ENCODE results near the gene SELENOI.
"Not testable (repeated sequence)": the region's sequence is repeated elsewhere in the genome, so short reads cannot be mapped to it uniquely, and the experiment has no call there.

The SELENOI gene

DNA sequence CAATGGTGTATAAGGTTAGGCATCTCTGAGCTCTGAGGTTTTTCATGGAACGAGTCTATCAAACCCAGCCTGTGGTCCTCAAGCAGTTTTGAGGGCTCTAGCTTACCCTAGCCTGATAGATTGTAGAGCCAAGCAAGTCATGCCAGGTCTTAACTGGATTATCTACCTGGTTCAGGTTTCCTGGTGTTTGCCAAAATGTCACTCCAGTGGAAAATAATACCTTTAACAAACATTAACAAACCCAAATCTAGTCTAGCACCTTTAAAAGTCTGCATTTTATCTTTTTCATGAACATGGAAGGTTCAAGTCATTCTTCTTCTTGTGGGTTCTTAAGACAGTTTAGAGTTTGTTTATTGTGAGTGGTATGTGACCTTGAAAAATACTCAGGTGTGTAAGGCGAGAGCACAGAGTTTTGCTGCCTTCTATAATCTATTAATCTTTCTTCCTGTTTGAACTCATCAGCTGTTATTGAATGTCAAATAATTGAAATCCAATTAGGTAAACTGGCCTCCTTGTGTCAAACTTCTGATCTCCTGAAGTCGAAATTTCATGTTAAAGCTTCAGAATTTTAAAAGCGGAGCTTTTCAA lies 14.0 kb downstream of the SELENOI start:
- DNase-seq = no peak

DNA sequence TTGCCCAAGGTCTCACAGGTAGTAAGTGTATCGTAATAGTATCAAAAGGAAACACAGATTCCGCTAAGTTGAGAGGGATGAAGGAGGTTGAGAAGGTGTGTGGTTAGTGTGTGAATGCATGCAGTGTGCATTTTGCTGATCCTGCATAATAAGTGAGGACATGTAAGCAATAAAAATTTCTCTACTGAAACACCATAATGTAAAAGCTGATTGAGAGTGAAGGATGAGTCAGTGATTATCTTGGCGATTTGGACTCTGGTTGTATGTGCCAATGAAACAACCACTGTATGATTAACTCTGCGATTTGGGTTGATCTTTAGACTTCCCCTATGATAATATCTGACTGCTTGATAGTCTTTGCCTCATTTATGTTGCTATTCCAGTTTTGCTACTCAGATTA lies 17.4 kb downstream of the SELENOI start:
- DNase-seq = no peak

DNA sequence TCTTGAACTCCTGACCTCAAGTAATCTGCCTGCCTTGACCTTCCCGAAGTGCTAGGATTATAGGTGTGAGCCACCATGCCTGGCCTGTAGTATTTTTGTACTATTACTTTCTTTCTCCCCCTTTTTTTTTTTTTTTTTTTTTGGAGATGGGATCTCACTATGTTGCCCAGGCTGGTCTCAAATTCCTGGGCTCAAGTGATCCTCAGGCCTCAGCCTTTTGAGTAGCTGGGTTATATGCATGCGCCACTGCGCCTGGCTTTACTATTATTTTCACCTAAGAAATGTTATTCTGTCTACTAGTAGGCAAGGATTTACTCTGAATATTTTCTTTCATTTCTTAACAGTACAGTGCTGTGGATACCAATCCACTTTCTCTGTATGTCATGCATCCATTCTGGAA lies 18.0 kb downstream of the SELENOI start:
- no peak for DNase-seq

DNA sequence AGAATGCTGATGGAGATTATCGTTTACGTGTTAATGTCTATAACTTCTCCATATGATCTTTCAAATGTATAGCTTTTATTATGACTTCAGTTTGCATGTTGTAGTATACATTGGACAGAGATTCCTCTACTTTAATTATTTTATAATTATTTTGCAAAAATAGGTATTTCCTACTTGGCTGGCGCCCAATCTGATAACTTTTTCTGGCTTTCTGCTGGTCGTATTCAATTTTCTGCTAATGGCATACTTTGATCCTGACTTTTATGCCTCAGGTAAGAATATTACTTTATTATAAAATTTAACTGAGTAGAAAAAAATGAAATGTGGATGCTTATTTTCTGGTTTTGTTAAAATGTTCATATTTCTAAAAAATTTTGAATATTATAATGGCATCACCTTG lies 18.7 kb downstream of the SELENOI start:
- DNase-seq = no peak

DNA sequence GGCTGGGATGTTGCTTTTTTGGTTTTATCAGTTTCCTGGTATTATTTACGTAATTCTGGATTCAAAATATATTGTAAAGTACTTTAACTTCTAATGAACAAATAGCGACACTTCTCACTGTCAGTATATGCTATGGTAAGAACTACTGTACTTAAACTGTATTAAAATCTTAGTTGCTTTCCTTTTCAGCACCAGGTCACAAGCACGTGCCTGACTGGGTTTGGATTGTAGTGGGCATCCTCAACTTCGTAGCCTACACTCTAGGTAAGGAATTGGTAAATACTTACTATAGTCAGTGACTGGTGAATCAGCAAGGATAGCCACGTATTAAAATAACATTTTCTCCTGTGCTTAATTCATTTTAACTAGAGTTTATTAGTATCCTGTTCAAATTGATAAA lies 21.0 kb downstream of the SELENOI start:
- DNase-seq = no peak

DNA sequence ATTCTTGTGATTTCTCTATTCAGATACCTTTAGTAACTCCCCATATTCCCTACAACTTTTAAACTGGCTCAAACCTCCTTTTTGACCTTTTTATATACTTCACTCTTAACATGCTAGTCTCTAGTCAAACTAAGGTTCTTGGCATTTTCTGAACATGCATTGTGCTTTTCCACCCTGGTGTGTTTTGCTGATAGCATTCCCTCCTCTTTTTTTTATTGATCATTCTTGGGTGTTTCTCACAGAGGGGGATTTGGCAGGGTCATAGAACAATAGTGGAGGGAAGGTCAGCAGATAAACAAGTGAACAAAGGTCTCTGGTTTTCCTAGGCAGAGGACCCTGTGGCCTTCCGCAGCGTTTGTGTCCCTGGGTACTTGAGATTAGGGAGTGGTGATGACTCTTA lies 23.7 kb downstream of the SELENOI start:
- not testable (repeated sequence) for DNase-seq

DNA sequence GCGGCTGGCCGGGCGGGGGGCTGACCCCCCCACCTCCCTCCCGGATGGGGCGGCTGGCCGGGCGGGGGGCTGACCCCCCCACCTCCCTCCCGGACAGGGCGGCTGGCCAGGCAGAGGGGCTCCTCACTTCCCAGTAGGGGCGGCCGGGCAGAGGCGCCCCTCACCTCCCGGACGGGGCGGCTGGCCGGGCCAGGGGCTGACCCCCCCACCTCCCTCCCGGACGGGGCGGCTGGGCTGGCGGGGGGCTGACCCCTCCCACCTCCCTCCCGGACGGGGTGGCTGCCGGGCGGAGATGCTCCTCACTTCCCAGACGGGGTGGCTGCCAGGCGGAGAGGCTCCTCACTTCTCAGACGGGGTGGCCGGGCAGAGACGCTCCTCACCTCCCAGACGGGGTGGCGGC lies 25.0 kb downstream of the SELENOI start:
- not testable (repeated sequence) for DNase-seq

DNA sequence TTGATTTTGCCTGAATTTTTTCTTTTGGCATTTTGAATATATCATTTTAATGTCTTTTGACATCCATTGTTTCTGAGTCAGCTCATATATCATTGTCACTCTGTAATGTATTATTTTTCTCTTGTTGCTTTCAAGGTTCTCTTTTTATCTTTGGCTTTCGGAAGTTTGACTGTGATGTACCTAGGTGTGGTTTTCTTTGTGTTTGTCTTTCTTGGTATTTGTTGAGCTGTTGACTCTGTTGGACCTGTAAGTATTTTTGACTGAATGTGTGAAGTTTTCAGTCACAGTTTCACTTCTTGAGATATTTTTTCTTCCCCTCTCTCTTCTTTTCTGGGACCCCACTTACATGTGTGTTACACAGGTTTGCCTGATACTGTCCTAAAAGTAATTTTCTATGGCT lies 30.9 kb downstream of the SELENOI start:
- no peak for DNase-seq

DNA sequence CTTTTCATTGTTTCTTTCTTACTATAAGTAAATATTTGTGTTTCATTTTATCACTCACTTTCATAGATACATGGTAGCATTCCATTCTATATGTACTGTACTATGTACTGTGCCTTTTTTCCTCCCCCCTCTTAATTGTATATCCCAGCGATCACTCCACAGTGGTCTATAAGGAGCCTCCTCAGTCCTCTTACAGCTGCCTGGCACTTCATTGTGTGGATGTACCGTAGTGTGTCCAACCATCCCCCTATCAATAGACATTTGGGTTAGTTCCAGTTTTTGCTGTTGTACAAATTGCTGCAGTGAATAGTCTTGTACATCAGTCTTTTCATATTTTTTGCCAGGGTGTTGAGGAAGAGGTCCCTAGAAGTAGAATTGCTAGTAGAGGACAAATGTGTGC lies 34.3 kb downstream of the SELENOI start:
- DNase-seq = no peak

DNA sequence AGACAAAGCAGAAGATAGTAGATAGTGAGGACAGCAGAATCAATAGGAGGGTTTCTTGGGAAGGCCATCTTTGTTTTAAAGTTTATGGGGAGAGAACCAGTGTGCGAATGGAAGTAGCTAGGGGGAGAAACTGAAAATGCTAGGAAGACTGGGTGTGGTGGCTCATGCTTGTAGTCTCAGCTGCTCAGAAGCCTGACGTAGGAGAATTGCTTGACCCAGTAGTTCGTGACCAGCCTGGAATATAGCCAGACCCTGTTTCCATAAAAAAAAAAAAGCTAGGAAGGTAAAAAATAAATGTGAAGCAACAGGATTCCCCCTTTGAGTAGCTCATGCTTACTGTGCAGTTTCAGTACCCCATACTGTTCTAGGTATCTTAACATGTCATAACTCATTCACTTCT lies 36.6 kb downstream of the SELENOI start:
- DNase-seq = no peak

DNA sequence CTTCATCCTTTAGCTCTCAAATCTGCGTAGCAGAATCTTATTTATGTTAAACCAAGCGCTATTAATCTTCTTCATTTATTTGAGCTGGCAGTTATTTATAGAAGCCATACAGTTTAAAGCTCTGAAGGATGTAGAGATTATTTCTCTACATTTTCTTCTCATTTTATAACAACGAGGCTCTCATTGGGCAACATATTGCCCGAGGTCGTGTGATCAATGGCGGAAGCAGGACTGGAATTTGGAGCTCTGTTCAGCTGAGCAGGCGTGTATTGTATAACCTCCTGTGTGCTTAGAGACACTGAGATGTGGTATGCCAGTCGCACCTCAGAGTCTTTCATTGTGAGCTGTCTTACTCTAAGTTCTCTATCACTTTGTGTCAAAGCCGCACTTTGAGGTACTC lies 38.2 kb downstream of the SELENOI start:
- DNase-seq = no peak

DNA sequence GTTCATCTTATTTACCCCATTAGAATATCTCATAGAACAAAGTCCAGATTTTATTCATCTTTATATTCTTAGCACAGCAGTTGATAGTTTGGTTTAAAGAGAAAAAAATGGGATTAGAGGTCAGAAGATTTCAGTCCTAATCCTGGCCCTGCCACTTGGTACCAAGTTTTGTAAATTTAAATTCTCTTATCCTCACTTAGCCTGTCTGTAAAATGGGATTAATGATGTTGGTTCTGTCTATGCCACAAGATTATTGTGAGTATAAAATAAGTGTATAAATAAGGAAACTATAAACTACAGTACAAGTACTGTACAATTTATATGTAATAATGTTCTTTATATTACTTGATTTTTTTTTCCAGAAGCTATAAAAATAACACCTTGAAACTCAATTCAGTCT lies 38.7 kb downstream of the SELENOI start:
- no peak for DNase-seq

DNA sequence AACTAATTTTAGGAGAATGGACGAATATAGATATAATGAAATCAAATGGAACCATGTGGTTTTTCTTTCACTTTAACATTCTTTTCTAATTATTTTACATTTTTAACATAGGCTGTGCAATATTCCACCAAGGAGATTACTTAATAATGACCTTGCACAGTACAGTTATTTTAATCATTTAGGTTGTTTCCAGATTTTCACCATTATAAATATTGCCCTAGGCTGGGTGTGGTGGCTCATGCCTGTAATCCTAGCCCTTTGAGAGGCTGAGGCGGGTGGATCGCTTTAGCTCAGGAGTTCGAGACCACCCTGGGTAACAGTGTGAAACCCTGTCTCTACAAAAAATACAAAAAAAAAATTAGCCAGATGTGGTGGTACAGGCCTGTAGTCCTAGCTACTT lies 41.2 kb downstream of the SELENOI start:
- DNase-seq = no peak

DNA sequence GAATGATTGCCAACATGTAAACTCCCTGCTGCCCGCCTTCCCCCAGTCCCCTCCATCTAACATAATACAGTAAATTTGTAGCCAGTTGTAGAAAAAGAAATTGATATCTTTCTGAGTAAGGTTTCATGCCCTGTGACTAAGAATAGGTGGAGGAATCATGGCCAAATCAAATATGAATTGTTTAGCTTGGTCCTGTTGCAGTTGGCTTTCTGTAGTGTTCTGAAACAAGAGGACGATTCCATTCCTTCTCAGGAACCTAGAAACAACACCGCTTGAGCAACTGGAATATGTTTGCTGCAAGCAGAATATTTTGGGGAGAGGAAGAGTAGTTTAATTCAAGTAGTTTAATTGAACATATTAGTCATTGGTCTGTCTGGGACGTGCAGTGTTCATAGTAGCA lies 48.8 kb downstream of the SELENOI start:
- DNase-seq = no peak

DNA sequence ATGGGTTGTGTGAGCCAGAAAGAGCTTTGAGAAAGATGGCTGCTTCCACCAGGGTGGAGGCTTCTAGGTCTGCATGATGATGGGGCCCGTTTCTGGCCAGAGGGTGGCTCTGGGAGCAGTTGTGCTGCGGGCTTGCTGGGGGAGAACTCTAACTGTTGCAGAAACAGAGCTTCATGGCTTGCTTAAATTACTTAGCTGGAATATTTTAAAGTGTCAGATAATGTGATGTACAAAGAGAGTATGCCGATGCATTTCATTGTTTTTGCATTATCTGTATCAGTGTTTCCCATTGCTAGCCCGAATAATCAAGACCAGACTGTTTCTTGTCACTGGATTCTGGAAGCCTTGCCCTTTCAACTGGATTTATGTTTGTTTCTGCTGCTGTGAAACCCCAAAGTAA lies 49.5 kb downstream of the SELENOI start:
- no peak for DNase-seq

DNA sequence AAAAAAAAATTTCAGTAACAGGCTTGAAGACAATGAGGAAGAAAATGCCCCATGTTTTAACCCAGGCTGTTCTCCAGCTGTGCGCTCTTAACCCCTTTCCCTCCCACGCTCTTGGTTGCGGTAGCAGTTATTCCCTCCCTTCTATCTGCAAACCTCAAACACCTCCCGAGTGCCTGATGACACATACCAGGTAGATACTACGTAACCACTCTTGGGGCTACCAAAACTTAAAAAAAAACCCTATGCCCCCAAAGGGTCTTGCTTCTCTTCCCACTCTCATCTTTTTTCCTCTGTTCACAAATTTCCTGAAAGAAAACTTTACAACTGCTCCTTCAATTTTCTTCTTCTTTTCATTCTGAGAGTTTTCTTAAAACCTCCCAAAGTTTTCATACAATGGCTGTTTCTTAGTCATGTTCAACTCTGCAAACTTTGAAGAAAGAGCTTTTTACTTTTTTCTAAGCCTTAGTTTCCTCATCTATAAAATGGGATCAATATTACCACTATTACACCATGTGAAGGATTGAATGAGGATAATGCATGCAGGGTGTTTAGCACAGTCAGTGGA lies 50.9 kb downstream of the SELENOI start:
- no peak for DNase-seq

DNA sequence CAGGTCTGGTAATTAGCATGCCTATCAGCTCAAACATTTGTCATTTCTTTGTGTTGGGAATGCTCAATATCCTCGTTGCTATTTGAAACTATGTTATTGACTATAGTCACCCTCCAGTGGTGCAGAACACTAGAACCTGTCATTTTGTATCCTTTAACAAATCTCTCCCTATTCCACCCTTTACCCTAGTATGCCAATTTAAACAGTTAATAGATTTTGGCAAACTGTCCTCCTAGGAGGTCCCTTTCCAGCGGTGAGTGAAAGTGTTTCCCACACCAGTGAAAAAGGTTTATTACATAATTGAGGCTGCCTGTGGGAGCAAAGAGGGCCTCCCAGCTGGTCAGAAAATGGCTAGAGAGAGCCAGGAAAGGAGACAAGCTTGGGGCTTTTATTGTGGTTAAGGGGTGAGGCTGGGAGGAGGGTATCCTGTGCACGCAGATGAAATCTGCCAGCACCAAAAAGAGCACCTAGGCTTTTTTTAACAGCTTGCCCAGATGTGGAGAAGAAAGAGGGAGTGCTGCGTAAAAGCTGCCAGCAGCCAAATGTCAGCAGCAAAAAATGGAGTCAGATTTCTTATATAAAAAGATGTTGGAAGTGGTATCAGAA lies 53.9 kb downstream of the SELENOI start:
- no peak for DNase-seq

DNA sequence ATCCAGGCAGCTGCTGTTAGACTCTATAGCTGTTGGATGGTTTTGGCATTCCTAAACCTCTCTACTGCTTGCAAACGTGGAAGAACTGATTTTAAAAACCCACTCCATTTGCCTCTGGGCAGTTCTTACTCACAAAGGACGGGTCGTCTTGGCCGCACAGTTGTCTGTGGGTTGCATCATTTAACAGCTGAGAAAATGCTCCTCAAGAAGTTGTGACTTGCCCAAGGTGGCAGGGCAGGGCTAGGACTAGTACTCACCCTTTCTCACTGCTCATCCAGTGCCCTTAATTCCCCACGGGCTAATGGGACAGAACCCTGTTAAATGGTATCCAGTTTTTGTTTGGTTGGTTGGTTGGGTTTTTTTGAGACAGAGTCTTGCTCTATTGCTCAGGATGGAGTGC lies 54.8 kb downstream of the SELENOI start:
- DNase-seq = no peak

DNA sequence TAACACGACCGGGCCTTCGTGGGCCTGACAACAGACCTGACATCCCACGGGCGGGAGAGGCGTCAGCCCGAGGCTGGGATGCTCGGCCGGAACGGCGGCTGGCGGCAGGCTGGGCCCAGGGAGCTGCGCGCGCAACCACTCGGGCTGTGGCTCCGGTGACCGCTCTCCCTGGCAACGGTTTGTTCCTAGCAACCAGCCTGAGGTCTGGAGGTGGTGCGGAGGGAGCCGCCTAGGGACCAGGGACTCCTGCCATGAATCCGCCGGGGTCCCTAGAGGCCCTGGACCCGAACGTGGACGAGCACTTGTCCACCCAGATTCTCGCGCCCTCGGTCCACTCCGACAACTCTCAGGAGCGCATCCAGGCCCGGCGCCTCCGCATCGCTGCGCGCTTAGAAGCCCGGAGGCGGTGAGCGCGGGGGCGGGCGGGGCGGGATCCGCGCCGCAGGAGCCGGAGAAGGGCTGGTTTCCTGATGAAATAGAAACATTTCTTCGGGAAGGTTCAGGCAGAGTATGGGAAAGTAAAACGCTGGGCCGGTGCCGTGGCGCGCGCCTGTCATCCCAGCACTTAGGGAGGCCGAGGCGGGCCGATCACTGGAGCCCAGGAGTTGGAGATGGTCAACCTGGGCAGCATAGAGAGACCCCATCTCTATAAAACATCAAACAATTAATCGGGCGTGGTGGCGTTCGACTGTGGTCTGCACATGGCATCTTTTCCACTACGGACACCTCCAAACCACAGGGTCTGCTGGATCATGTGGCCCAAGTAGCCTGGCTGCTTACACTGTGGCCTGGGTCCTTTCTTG lies 56.0 kb downstream of the SELENOI start, which contains the start of gene DRC1:
Gene DRC1 (plus strand): TSS at position 182 of the 803 bp plus-strand sequence. CDS start 70 bp downstream, at position 252.
- no peak for DNase-seq

DNA sequence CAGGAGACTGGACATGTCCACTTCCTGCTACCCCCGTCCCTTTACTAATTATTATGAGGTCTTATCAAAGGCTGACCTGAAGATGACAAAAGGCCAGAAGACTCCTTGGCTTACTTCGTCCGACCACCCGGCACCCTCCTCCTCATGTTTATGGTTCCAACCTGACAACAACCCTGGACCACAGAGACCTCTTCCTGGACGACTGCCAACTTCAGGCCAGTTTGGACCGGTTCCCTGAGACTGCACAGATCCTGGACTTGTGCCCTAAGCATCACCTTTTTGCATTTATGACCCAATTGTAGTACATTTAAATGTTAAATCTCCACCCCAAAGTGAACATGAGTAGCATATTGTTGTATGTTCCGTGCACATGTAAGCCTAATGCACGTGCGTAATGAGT lies 61.6 kb downstream of the SELENOI start:
- no peak for DNase-seq

DNA sequence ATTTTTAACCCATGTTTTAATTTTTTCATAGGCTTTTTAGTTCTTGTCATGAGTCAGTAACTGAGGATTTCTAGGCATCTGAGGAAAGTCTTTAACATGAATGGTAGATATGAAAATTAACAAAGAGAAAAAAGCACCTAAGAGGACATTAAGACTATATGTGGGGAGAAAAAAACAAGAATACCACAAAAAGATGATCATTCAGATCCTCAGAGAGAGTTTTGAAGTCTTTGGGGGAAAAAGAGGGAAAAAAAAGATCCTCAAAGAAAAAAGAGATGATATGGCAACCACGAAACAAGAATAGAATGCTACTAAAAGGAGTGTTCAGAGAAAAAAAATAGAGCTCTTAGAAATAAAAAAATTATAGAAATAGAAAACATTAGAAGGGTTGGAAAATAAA lies 63.8 kb downstream of the SELENOI start:
- DNase-seq = no peak

DNA sequence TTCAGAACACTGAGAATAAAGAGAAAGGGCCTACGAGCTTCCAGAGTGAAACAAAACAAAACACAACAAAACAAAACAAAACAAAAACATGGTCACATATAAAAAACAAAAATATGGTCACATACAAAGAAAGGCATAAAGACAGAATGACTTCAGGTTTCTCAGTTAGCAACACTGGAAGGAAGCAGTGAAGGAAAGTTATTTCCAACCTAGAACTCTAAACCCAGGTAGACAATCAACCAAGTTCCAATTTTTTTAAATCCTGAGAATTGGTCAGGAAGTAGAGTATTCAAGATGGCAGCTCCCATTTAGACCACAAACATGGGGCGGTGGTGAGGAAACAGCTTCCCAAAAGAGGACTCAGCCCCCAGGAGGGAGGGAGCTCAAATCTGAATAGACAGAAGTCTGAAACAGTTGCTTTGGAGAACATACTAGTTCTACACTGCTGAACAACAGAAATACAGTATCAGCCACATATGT lies 64.9 kb downstream of the SELENOI start:
- DNase-seq = no peak

DNA sequence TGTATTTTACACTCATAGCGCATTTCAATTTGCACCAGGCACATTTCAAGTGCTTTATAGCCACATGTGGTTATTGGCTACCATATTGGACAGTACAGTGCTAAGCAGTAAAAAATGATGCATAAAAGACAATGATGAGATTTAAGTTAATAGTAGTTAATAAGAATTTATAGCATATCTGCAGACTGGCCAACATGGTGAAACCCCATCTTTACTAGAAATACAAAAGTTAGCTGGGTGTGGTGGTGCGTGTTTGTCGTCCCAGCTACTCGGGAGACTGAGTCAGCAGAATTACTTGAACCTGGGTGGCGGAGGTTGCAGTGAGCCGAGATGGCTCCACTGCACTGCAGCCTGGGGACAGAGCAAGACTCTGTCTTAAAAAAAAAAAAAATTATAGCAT lies 65.5 kb downstream of the SELENOI start:
- no peak for DNase-seq

All from activated gamma-delta T cell (primary cell).